GM21423 (cell line): ENCODE results near the gene MOGAT2.

Source experiments
- ATAC-seq: cut with Tn5 transposase; IDR thresholded peaks from one replicate; pipeline ENCODE4 v1.9.1; 2021; ENCODE audit warnings: mild to moderate bottlenecking, moderate library complexity; ENCODE audit not compliant: unreplicated experiment

The MOGAT2 gene

GRCh38 chr11:75776546-75776945 is 58.9 kb downstream of the MOGAT2 start:
- ATAC-seq, result no peak

GRCh38 chr11:75777461-75778110 is 59.9 kb downstream of the MOGAT2 start:
- ATAC-seq, result no peak

GRCh38 chr11:75778962-75779361 is 61.3 kb downstream of the MOGAT2 start:
- no peak for ATAC-seq

GRCh38 chr11:75779960-75780359 is 62.3 kb downstream of the MOGAT2 start:
- no peak for ATAC-seq

GRCh38 chr11:75780888-75781287 is 63.2 kb downstream of the MOGAT2 start:
- ATAC-seq, result no peak

- ATAC-seq, result no peak
Observed at GRCh38 chr11:75781296-75781695, 63.7 kb downstream of the MOGAT2 start.

- ATAC-seq, result no peak
Observed at GRCh38 chr11:75781831-75782230, 64.2 kb downstream of the MOGAT2 start.
